Measurements from ENCODE around the gene EIF5. TPM values are rescaled to one million over a fixed set of nuclear protein-coding genes. Genes with fewer than 3 reads are reported as not detected.

EIF5 gene
- total and polyA plus RNA-seq, 2 of the 8 experiments (the other 6 are each of a cell fraction or from before 2014, with no cell fraction given), result 179 to 323 TPM

DNA sequence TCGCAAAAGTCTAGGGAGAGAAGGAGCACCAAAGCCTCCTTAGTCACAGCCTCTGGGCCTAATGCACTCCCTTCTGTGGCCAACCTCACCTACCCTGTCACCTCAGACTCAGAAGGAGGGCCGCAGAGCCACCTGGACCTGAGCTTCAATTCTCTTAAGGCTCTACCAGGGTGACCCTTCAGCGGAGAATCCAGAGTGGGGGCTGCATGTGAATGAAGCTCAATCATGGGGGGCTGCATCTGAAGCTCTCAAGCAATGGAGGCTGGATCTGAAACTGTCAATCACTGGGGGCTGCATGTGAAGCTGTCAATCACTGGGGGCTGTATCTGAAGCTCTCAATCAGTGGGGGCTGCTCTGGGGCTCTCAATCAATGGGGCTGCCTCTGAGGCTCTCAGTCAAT is 43.1 kb upstream of the EIF5 start:
- Histone ChIP-seq H2AK5ac (ENCODE audit: low read depth, low read length) (no peak overlapping the region), H3K23me2 (ENCODE audit: low read depth, low read length) (no peaks in the 10 kb centered on the region), H3K27ac (ENCODE audit: low read depth, low read length) (no peak overlapping the region), H2BK5ac (ENCODE audit: low read depth, low read length) (no peak overlapping the region), H3K56ac (replicated peaks; ENCODE audit: insufficient read length, low read depth, low read length) (no peak overlapping the region), H2BK20ac (ENCODE audit: low read length) (no peak overlapping the region), H3K14ac (ENCODE audit: insufficient read length) (no peak overlapping the region), H3K9me3 (ENCODE audit: insufficient read depth in 2 of 2, low read depth in 1 of 2, low read length in 1 of 2) (peaks cover 4% of the 10 kb centered on the region in 2 experiments; a peak in 1 of 4 replicates), H4K8ac (ENCODE audit: extremely low read depth, insufficient read depth, low read length) (no peak overlapping the region), H4K5ac (ENCODE audit: insufficient read length, low read depth, low read length) (no peak overlapping the region), H3K4me3 (ENCODE audit: extremely low read depth in 1 of 4, insufficient read depth in 2 of 4, low read depth in 3 of 4, low read length in 4 of 4) (no peak overlapping the region), H2BK120ac (replicated peaks; ENCODE audit: low read depth, low read length) (no peak overlapping the region), H3K36me3 (ENCODE audit: control insufficient read depth in 2 of 4, insufficient read depth in 4 of 4, low read length in 3 of 4) (no peaks in the 10 kb centered on the region), H4K20me1 (replicated peaks in 1 of 2; ENCODE audit: control insufficient read depth in 1 of 2, insufficient read depth in 2 of 2, low read length in 2 of 2) (no peaks in the 10 kb centered on the region), H3K4me2 (ENCODE audit: insufficient read depth in 1 of 2, low read depth in 2 of 2, low read length in 2 of 2) (no peak overlapping the region), H3K79me1 (ENCODE audit: low read depth, low read length) (no peaks in the 10 kb centered on the region), H3K4me1 (replicated peaks in 1 of 4; ENCODE audit: control insufficient read depth in 3 of 4, insufficient read depth in 4 of 4, low read length in 3 of 4) (peaks cover 0 to 2% (median under 1%) of the 10 kb centered on the region in 4 experiments; a peak in 2 of 7 replicates), H3K23ac (ENCODE audit: insufficient read length) (no peak overlapping the region), H3K9ac (replicated peaks in 1 of 4; ENCODE audit: extremely low read depth in 1 of 4, low read depth in 3 of 4, low read length in 3 of 4) (no peak overlapping the region), H3K18ac (ENCODE audit: extremely low read depth, low read length) (no peak overlapping the region), H2BK15ac (ENCODE audit: low read length) (no peak overlapping the region), H4K91ac (replicated peaks; ENCODE audit: insufficient read length, low read length) (no peak overlapping the region), H2AFZ (ENCODE audit: low read length) (no peak overlapping the region), H2BK12ac (ENCODE audit: low read depth, low read length) (no peak overlapping the region), H3K79me2 (ENCODE audit: control insufficient read depth in 1 of 2, insufficient read depth in 2 of 2, low read length in 2 of 2) (no peaks in the 10 kb centered on the region), H3K27me3 (replicated peaks in 1 of 4; ENCODE audit: control insufficient read depth in 3 of 4, extremely low read depth in 1 of 4, insufficient read depth in 3 of 4, low read length in 3 of 4) (no peaks in the 10 kb centered on the region; a peak in 1 of 7 replicates), H3K4ac (replicated peaks; ENCODE audit: insufficient read length, low read depth, low read length) (no peak overlapping the region)
- WGBS, 2 experiments (ENCODE audit: extremely low coverage in 1 of 2, insufficient coverage in 1 of 2, insufficient read length in 1 of 2, insufficient replicate concordance in 2 of 2, low coverage in 1 of 2, low lambda C conversion rate in 2 of 2, missing lambda C conversion rate in 1 of 2), result 100% methylated on average over 3 of the region's 3 CpGs; no CpG with 5 or more reads in 1 of the 2 experiments
- POLR2A ChIA-PET (ENCODE audit: partially characterized antibody), result interaction anchor here (1.7 to 2.5 kb wide), 2 partner anchors 43 to 54 kb away, joined by 4 to 5 read pairs; partner anchors contain the start of gene EIF5
- CTCF ChIA-PET (ENCODE audit: partially characterized antibody), result interaction anchor here (0.6 to 7.8 kb wide), 27 partner anchors 10 to 483 kb away, joined by 3 to 128 read pairs (median 7); partner anchors contain the start of gene LBHD2
- TF ChIP-seq RXRA (IDR thresholded peaks at IDR 0.05; ENCODE audit: insufficient read depth, low read depth, low read length) (no peak), RAD21 (IDR thresholded peaks at IDR 0.05 in 1 of 2, conservative IDR thresholded peaks at IDR 0.05 in 1 of 2; ENCODE audit: low read depth in 2 of 2, low read length in 2 of 2) (no peak), NRF1 (IDR thresholded peaks at IDR 0.05; ENCODE audit: low read depth, low read length) (no peak), CEBPB (IDR thresholded peaks at IDR 0.05; ENCODE audit: low read depth, low read length) (no peak), NANOG (IDR thresholded peaks at IDR 0.05; ENCODE audit: insufficient read depth, low read depth, low read length, poor library complexity, severe bottlenecking) (no peak), YY1 (IDR thresholded peaks at IDR 0.05; ENCODE audit: low read depth, low read length) (no peak), ASH2L (IDR thresholded peaks at IDR 0.05; ENCODE audit: low read length) (no peak)
- TF ChIP-seq, protein P1, sequence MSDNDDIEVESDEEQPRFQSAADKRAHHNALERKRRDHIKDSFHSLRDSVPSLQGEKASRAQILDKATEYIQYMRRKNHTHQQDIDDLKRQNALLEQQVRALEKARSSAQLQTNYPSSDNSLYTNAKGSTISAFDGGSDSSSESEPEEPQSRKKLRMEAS (IDR thresholded peaks at IDR 0.05), result no peak
- DNase-seq (ENCODE audit: low read depth in 1 of 2, low spot score in 2 of 2), result no peak
- no peak for FAIRE-seq
